ENCODE results near the gene MYL10.

Gene MYL10

GRCh38 chr7:101564778-101565211 lies 64.3 kb downstream of the MYL10 start:
- no peak for DNase-seq

- no peak for DNase-seq
Measured at GRCh38 chr7:101563943-101564777, 64.9 kb downstream of the MYL10 start.

Data from activated CD4-positive, alpha-beta T cell treated with anti-CD3 and anti-CD28 coated beads, Interleukin-2, amount 50 U/mL, for 48 hours (primary cell).